Sigmoid colon (tissue), 4 donors: ENCODE data around the gene IPO13.

ENCODE experiments used
- CTCF ChIP-seq, 4 experiments: fragments of 450-650 bp in 3 of 4; fragments of 200-600 bp in 1 of 4; IDR thresholded peaks; one replicate each; pipeline ENCODE4 v1.5.1; 2016 to 2019; ENCODE audit warnings: antibody characterized with exemption in 4 of 4, mild to moderate bottlenecking in 3 of 4, moderate library complexity in 2 of 4
- EP300 ChIP-seq, 4 donors: sonication (generic); formaldehyde crosslinking; IDR thresholded peaks; one replicate each; pipeline ENCODE4 v1.6.1; 2017; ENCODE audit warnings: antibody characterized with exemption in 4 of 4
- POLR2A ChIP-seq, 2 donors: fragments of 450-650 bp; IDR thresholded peaks; one replicate each; pipeline ENCODE4 v1.6.1; 2016; ENCODE audit warnings: antibody characterized with exemption in 2 of 2, mild to moderate bottlenecking in 2 of 2, moderate library complexity in 2 of 2
- POLR2AphosphoS5 ChIP-seq, 4 donors: sonication (generic); formaldehyde crosslinking; IDR thresholded peaks; one replicate each; pipeline ENCODE4 v1.6.1; 2017; ENCODE audit warnings: antibody characterized with exemption in 4 of 4

GRCh38 chr1:43960798-43961197, 14.0 kb downstream of the IPO13 start:
- TF ChIP-seq POLR2A (IDR thresholded peaks at IDR 0.05) (no peak), EP300 (IDR thresholded peaks at IDR 0.05) (no peak), CTCF (IDR thresholded peaks at IDR 0.05) (no peak), POLR2AphosphoS5 (IDR thresholded peaks at IDR 0.05) (no peak)
